ENCODE measurements around the gene GALP.

GRCh38 chr19:56136362-56136761 lies 39.4 kb upstream of the GALP start:
- TF ChIP-seq CTCF (IDR thresholded peaks at IDR 0.05): no peak
- TF ChIP-seq POLR2A (IDR thresholded peaks at IDR 0.05): no peak

Measured in esophagus squamous epithelium (tissue), 4 donors.